HG03175 (cell line): ENCODE results near the gene SLC38A10.

Experiments
- ATAC-seq: cut with Tn5 transposase; IDR thresholded peaks from one replicate; pipeline ENCODE4 v1.9.1; 2021; ENCODE audit warnings: mild to moderate bottlenecking, moderate library complexity; ENCODE audit not compliant: unreplicated experiment

The SLC38A10 gene

GRCh38 chr17:81331527-81332043 is 36.5 kb upstream of the SLC38A10 start:
- ATAC-seq, result no peak

GRCh38 chr17:81330884-81331245 is 35.8 kb upstream of the SLC38A10 start:
- ATAC-seq, result no peak

GRCh38 chr17:81329927-81330883 is 35.1 kb upstream of the SLC38A10 start:
- no peak for ATAC-seq

GRCh38 chr17:81328978-81329926 is 34.1 kb upstream of the SLC38A10 start:
- ATAC-seq, result no peak

GRCh38 chr17:81328489-81328888 is 33.4 kb upstream of the SLC38A10 start:
- no peak for ATAC-seq

- no peak for ATAC-seq
Measured at GRCh38 chr17:81325714-81326358, 30.7 kb upstream of the SLC38A10 start.

GRCh38 chr17:81324851-81325713 is 30.0 kb upstream of the SLC38A10 start:
- ATAC-seq, result no peak

GRCh38 chr17:81324177-81324850 is 29.2 kb upstream of the SLC38A10 start:
- ATAC-seq, result no peak

GRCh38 chr17:81323411-81323868 is 28.3 kb upstream of the SLC38A10 start:
- ATAC-seq, result no peak

- ATAC-seq, result no peak
Measured at GRCh38 chr17:81323083-81323369, 27.9 kb upstream of the SLC38A10 start.

GRCh38 chr17:81322271-81323082 is 27.4 kb upstream of the SLC38A10 start:
- no peak for ATAC-seq

GRCh38 chr17:81317961-81318605 is 23.0 kb upstream of the SLC38A10 start:
- no peak for ATAC-seq

- ATAC-seq, result no peak
Measured at GRCh38 chr17:81317530-81317821, 22.4 kb upstream of the SLC38A10 start.

GRCh38 chr17:81315885-81316391 is 20.8 kb upstream of the SLC38A10 start:
- no peak for ATAC-seq

GRCh38 chr17:81315129-81315884 is 20.2 kb upstream of the SLC38A10 start:
- no peak for ATAC-seq

GRCh38 chr17:81314398-81315081 is 19.4 kb upstream of the SLC38A10 start:
- ATAC-seq, result no peak
